ENCODE results near the gene SAP30BP.

The SAP30BP gene

DNA sequence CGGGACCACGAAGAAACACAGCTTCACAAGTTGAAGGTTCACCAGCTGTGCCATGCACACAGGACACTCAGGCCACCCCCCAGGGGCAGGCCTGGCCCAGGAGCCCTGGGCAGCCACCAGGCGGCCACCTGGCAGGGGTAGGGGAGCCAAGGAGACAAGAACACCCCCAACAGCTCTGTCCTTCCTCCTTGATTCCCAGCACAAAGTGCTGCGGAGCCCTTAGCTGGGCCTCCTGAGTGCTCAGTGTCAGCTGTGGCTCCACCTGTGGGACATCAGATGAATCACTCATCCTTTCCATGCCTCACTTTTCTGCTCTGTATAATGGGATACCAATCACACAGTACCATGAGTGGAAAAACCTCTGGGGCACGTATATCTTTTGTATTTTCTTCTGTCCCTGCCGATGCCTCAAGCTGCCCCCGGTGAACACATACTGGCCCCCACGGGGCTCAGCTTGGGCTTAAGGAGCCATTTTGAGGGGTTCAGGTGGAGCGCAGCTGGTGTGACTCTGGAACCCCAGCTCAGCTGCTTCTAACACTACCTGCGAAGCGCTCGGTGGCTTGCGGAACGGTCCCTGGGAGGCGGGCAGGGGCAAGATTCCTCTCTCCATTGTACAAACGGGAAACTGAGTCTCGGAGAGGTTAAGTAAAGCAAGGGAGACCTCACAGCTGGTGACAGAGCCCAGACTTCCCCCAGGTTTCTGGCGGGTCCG is 85.8 kb downstream of the SAP30BP start:
- no peaks in the 10 kb centered on the region for H3K36me3 ChIP-seq (ENCODE audit: insufficient read depth, low read length)
- H3K4me1 ChIP-seq (ENCODE audit: insufficient read depth, low read length): no peaks in the 10 kb centered on the region
- no peak overlapping the region for H2AFZ ChIP-seq (ENCODE audit: low read depth, low read length)
- no peaks in the 10 kb centered on the region for H3K27me3 ChIP-seq (ENCODE audit: insufficient read depth, low read length)
- H3K9me3 ChIP-seq (ENCODE audit: low read length): no peaks in the 10 kb centered on the region
- H3K4me3 ChIP-seq (ENCODE audit: low read length): no peak overlapping the region

DNA sequence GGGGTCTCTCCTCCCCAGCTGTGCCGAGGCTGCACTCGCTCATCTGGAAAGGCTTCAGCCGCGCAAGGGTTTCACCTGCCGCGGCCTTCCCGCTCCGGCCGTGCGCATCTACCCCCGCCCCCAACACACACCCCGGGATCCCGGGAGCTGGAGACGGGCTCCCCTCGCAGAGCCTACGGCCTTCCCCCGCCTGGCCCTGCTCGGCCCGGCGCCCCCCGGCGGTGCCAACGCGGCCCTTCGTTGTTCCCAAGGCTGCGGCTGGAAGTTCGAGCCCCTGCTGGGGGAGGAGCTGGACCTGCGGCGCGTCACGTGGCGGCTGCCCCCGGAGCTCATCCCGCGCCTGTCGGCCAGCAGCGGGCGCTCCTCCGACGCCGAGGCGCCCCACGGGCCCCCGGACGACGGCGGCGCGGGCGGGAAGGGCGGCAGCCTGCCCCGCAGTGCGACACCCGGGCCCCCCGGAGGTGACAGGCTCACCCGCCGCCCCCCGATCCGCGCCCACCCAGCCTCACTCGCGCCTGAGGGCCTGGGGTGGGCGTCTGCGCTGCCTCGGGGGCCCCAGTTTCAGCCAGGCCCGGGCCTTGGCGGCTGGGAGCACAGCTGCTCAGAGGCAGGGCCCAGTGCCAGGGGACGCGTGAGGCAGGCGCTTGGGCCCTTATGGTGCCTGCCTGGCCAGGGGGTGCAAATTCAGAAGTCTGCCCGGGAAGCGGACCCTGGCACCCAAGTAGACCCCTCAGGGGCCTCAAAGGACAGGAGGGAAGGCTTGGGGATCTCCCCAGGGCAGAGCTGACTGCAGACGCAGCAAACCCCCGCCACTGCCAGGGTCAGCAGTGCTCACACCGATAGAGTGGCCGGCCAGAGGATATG is 86.6 kb downstream of the SAP30BP start:
- H3K36me3 ChIP-seq (ENCODE audit: insufficient read depth, low read length): no peaks in the 10 kb centered on the region
- H3K4me1 ChIP-seq (ENCODE audit: insufficient read depth, low read length): no peaks in the 10 kb centered on the region
- no peak overlapping the region for H2AFZ ChIP-seq (ENCODE audit: low read depth, low read length)
- H3K4me3 ChIP-seq (ENCODE audit: low read length): no peak overlapping the region
- H3K9me3 ChIP-seq (ENCODE audit: low read length): no peaks in the 10 kb centered on the region
- H3K27me3 ChIP-seq (ENCODE audit: insufficient read depth, low read length): no peaks in the 10 kb centered on the region

DNA sequence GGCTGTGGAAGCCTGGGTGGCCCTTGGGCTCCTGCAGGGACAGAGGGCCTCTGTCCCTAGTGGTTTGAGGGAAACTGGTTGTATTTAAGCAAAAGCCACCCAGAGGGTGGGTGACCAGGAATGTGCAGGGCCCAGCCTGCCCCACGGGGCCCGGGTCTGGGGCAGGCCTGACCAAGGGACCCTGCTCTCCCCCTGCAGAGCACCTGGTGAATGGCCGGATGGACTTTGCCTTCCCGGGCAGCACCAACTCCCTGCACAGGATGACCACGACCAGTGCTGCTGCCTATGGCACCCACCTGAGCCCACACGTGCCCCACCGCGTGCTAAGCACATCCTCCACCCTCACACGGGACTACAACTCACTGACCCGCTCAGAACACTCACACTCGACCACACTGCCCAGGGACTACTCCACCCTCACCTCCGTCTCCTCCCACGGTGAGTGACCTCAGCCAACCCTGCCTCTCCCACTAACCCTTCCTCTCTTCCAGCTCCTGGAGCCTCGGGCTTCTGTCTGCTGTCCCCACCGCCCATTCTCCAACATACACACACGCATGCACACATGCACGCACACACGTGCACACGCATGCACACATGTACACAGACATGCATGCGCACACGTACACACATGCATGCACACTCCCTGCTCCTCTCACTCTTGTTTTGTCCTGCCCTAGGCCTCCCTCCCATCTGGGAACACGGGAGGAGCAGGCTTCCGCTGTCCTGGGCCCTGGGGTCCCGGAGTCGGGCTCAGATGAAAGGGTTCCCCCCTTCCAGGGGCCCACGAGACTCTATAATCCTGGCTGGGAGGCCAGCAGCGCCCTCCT is 87.5 kb downstream of the SAP30BP start:
- Histone ChIP-seq H3K36me3 (ENCODE audit: insufficient read depth, low read length) (no peaks in the 10 kb centered on the region), H2AFZ (ENCODE audit: low read depth, low read length) (no peak overlapping the region), H3K27me3 (ENCODE audit: insufficient read depth, low read length) (no peaks in the 10 kb centered on the region), H3K4me1 (ENCODE audit: insufficient read depth, low read length) (no peaks in the 10 kb centered on the region), H3K9me3 (ENCODE audit: low read length) (no peaks in the 10 kb centered on the region), H3K4me3 (ENCODE audit: low read length) (no peak overlapping the region)

DNA sequence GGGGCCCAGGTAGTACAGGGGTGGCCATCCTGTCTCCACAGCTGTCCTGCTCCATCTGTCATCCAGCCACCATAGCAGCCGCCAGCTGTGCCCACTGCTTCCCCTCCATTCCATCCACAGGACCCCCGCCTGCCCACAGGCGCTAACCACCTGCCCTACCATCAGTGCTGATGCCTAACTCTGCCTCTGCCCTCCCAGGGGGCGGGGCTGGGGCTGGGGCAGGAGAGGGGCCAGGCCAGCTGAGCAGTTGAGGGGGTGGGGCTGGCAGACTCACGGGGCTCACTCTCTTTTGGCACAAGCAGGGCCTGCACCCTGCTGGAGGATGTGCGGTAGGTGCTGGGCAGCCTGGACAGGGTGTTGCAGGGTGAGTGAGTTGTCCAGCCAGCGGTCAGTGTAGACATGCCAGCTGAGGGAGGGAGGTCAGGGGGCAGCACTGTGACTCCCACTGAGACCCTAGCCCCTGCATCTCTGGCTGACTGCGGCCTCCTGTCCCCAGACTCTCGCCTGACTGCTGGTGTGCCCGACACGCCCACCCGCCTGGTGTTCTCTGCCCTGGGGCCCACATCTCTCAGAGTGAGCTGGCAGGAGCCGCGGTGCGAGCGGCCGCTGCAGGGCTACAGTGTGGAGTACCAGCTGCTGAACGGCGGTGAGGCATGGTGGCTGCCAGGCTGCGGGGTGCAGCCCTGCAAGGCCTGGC is 88.2 kb downstream of the SAP30BP start:
- no peaks in the 10 kb centered on the region for H3K9me3 ChIP-seq (ENCODE audit: low read length)
- H3K4me1 ChIP-seq (ENCODE audit: insufficient read depth, low read length): no peaks in the 10 kb centered on the region
- H3K4me3 ChIP-seq (ENCODE audit: low read length): no peak overlapping the region
- no peak overlapping the region for H2AFZ ChIP-seq (ENCODE audit: low read depth, low read length)
- no peaks in the 10 kb centered on the region for H3K36me3 ChIP-seq (ENCODE audit: insufficient read depth, low read length)
- H3K27me3 ChIP-seq (ENCODE audit: insufficient read depth, low read length): no peaks in the 10 kb centered on the region

DNA sequence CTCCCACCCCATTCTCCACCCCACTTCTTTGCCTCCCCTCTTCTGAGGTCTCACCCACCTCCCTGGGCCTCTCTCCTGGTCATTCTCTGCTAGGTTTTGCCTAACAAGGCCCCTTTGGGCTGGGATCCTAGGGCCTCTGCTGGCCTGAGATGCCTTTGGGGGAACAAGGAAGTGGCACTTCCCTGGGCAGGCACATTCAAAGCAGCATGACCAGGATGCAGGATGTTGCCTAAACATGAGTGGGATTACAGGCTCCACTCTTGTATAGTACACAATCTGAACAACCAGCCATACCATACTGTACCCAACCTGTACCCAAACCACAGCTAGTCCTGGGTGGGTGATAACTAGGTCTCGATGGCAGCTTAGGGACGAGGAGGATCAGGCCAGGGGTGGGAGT is 88.9 kb downstream of the SAP30BP start:
- H3K27me3 ChIP-seq (ENCODE audit: insufficient read depth, low read length): no peaks in the 10 kb centered on the region
- no peaks in the 10 kb centered on the region for H3K9me3 ChIP-seq (ENCODE audit: low read length)
- H3K36me3 ChIP-seq (ENCODE audit: insufficient read depth, low read length): no peaks in the 10 kb centered on the region
- no peak overlapping the region for H2AFZ ChIP-seq (ENCODE audit: low read depth, low read length)
- no peak overlapping the region for H3K4me3 ChIP-seq (ENCODE audit: low read length)
- no peaks in the 10 kb centered on the region for H3K4me1 ChIP-seq (ENCODE audit: insufficient read depth, low read length)

DNA sequence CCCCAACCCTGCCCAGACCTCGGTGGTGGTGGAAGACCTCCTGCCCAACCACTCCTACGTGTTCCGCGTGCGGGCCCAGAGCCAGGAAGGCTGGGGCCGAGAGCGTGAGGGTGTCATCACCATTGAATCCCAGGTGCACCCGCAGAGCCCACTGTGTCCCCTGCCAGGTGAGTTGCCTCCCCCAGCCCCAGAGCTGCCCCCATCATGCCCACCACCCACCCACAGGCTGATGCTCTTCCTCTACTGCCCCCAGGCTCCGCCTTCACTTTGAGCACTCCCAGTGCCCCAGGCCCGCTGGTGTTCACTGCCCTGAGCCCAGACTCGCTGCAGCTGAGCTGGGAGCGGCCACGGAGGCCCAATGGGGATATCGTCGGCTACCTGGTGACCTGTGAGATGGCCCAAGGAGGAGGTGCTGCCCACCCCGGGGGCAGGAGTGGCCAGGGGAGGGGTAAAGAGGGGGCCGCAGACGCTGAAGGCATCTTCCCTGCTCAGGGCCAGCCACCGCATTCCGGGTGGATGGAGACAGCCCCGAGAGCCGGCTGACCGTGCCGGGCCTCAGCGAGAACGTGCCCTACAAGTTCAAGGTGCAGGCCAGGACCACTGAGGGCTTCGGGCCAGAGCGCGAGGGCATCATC is 89.4 kb downstream of the SAP30BP start:
- H3K27me3 ChIP-seq (ENCODE audit: insufficient read depth, low read length): no peaks in the 10 kb centered on the region

DNA sequence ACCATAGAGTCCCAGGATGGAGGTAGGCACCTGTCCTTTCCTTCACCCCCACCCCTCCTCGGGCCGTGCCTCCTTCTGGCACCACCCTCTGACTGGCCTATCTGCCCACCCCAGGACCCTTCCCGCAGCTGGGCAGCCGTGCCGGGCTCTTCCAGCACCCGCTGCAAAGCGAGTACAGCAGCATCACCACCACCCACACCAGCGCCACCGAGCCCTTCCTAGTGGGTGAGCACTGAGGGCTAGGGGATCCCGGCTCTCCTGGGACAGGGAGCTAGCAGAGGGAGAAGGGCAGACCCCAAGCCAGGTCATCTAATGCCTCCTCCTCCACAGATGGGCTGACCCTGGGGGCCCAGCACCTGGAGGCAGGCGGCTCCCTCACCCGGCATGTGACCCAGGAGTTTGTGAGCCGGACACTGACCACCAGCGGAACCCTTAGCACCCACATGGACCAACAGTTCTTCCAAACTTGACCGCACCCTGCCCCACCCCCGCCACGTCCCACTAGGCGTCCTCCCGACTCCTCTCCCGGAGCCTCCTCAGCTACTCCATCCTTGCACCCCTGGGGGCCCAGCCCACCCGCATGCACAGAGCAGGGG is 90.0 kb downstream of the SAP30BP start:
- Histone ChIP-seq H3K36me3 (ENCODE audit: insufficient read depth, low read length) (no peaks in the 10 kb centered on the region), H3K4me3 (ENCODE audit: low read length) (no peak overlapping the region), H3K9me3 (ENCODE audit: low read length) (no peaks in the 10 kb centered on the region), H2AFZ (ENCODE audit: low read depth, low read length) (no peak overlapping the region), H3K27me3 (ENCODE audit: insufficient read depth, low read length) (no peaks in the 10 kb centered on the region), H3K4me1 (ENCODE audit: insufficient read depth, low read length) (no peaks in the 10 kb centered on the region)

More for the DNA sequence above, 89.4 kb downstream of the SAP30BP start:
- H2AFZ ChIP-seq (ENCODE audit: low read depth, low read length): no peak overlapping the region
- H3K4me1 ChIP-seq (ENCODE audit: insufficient read depth, low read length): no peaks in the 10 kb centered on the region
- H3K4me3 ChIP-seq (ENCODE audit: low read length): no peak overlapping the region
- H3K36me3 ChIP-seq (ENCODE audit: insufficient read depth, low read length): no peaks in the 10 kb centered on the region
- H3K9me3 ChIP-seq (ENCODE audit: low read length): no peaks in the 10 kb centered on the region

All from neuron (in vitro differentiated cells).